Immature natural killer cell (primary cell): Measurements from ENCODE around the gene SLC24A4. TPM values are rescaled to one million over a fixed set of nuclear protein-coding genes. Genes with fewer than 3 reads are reported as not detected.

ENCODE experiments used
- DNase-seq, 3 donors: peaks; one replicate each; pipeline ENCODE4 v3.0.0; 2022; ENCODE audit warnings: mixed read lengths in 1 of 3
- H3K27ac Mint-ChIP-seq, 6 donors: one replicate each; pipeline ENCODE4 v1.8.0; 2020; ENCODE audit warnings: mixed read lengths in 6 of 6, mild to moderate bottlenecking in 5 of 6, inconsistent platforms in 4 of 6, moderate library complexity in 3 of 6
- H3K27me3 Mint-ChIP-seq, 3 donors: one replicate each; pipeline ENCODE4 v1.8.0; 2020 to 2021; ENCODE audit warnings: low read depth in 3 of 3, mild to moderate bottlenecking in 3 of 3, mixed read lengths in 3 of 3, moderate library complexity in 3 of 3, inconsistent platforms in 1 of 3
- H3K36me3 Mint-ChIP-seq, 3 donors: one replicate each; pipeline ENCODE4 v1.8.0; 2020; ENCODE audit warnings: mixed read lengths in 3 of 3, inconsistent platforms in 2 of 3, mild to moderate bottlenecking in 2 of 3
- H3K4me1 Mint-ChIP-seq, 2 donors: one replicate each; pipeline ENCODE4 v1.8.0; 2020; ENCODE audit warnings: inconsistent platforms in 2 of 2, mild to moderate bottlenecking in 2 of 2, mixed read lengths in 2 of 2, moderate library complexity in 1 of 2
- H3K4me3 Mint-ChIP-seq, 5 donors: one replicate each; pipeline ENCODE4 v1.8.0; 2020; ENCODE audit warnings: mild to moderate bottlenecking in 5 of 5, mixed read lengths in 5 of 5, inconsistent platforms in 3 of 5, moderate library complexity in 3 of 5
- H3K9me3 Mint-ChIP-seq, 6 donors: one replicate each; pipeline ENCODE4 v1.8.0; 2020; ENCODE audit warnings: mild to moderate bottlenecking in 6 of 6, mixed read lengths in 6 of 6, inconsistent platforms in 4 of 6, moderate library complexity in 3 of 6
- polyA plus RNA-seq, 3 donors: library from polyadenylated mRNA; unstranded; fragments of 300-500 nt; fragmentation: Illumina TruSeq; gene quantifications; one replicate each; pipeline ENCODE4 v1.2.3, GENCODE V29; 2021

Gene SLC24A4
- polyA plus RNA-seq, 3 donors from 2014 or later = 0.05 to 0.52 (median 0.12) TPM

- H3K9me3 Mint-ChIP-seq = peaks cover 0 to 8% (median 0%) of the 10 kb centered on the region in 6 donors
- H3K4me3 Mint-ChIP-seq = no peak overlapping the region
- DNase-seq = no peak
- peaks cover 0 to 8% (median 5%) of the 10 kb centered on the region in 3 donors for H3K36me3 Mint-ChIP-seq
- H3K4me1 Mint-ChIP-seq = no peaks in the 10 kb centered on the region
- peaks cover 0 to 12% (median 3%) of the 10 kb centered on the region in 3 donors for H3K27me3 Mint-ChIP-seq
- H3K27ac Mint-ChIP-seq = no peak overlapping the region
These were observed 81.1 kb downstream of the SLC24A4 start for GRCh38 chr14:92404018-92404417.

GRCh38 chr14:92404421-92404820 lies 81.5 kb downstream of the SLC24A4 start:
- Mint-ChIP-seq H3K4me3 (no peak overlapping the region), H3K36me3 (peaks cover 0 to 8% (median 5%) of the 10 kb centered on the region in 3 donors), H3K4me1 (no peaks in the 10 kb centered on the region), H3K27ac (peak overlapping the region in 1 of 6 donors; percentile 1), H3K27me3 (peaks cover 0 to 9% (median 3%) of the 10 kb centered on the region in 3 donors), H3K9me3 (peaks cover 0 to 8% (median 0%) of the 10 kb centered on the region in 6 donors)
- DNase-seq = no peak

DNA sequence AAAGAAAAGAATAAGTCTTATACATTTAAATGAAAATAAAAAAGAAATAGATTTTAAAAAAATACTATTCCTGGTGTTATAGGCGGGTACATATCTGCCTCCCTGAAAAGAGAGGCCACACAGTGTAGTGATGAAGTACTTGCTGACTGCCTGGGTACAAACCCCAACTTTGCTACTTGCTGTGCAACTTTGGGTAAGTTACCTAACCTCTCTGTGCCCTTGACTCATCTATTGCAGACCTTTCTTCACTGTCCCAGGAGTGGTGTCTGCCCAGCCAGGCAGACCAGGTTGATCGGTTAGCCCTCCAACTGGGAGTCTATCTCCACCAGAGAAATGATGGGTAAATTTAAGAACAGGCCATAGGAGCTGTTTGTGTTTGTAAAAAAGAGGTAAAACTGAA lies 82.0 kb downstream of the SLC24A4 start:
- Mint-ChIP-seq H3K4me1 (no peaks in the 10 kb centered on the region), H3K36me3 (peaks cover 0 to 8% (median 5%) of the 10 kb centered on the region in 3 donors), H3K9me3 (peaks cover 0 to 8% (median 0%) of the 10 kb centered on the region in 6 donors), H3K27me3 (peaks cover 0 to 6% (median 2%) of the 10 kb centered on the region in 3 donors), H3K27ac (no peak overlapping the region), H3K4me3 (no peak overlapping the region)
- no peak for DNase-seq

DNA sequence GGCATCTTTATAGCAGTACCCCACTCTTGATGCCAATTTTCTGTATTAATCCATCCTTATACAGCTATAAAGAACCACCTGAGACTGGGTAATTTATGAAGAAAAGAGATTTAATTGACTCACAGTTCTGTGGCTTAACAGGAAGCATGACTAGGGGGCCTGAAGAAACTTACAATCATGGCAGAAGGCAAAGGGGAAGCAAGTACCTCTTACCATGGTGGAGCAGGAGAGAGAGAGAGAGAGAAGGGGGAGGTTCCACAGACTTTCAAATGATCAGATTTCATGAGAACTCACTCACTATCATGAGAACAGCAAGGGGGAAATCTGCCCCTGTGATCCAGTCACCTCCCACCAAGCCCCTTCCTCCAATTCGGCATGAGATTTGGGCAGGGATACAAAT lies 84.4 kb downstream of the SLC24A4 start:
- H3K36me3 Mint-ChIP-seq = peaks cover 0 to 8% (median 5%) of the 10 kb centered on the region in 3 donors
- peaks cover 0 to 8% (median 0%) of the 10 kb centered on the region in 6 donors for H3K9me3 Mint-ChIP-seq
- DNase-seq = no peak
- H3K27ac Mint-ChIP-seq = no peak overlapping the region
- no peak overlapping the region for H3K4me3 Mint-ChIP-seq
- no peaks in the 10 kb centered on the region for H3K4me1 Mint-ChIP-seq
- H3K27me3 Mint-ChIP-seq = peaks cover 0 to 6% (median 1%) of the 10 kb centered on the region in 3 donors

DNA sequence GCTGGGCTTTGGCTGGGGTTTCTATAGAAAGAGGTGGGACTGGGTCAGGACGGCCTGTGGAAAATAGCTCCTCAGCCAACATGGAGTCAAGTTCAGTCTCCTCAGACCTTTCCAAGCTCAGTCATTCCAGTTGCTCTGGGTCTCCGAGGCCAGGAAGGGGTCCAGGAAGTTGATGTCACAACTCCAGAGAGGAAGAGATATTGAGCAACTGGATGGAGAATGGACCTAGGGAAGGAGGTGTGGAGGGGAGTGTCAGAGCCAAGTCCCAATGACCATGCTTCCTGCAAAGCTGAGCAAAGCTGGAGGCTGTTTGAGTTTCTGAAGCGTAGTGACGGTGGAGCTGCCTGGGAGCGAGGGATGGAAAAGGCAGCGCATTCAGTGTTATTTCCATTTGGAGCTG lies 86.1 kb downstream of the SLC24A4 start:
- H3K4me3 Mint-ChIP-seq = no peak overlapping the region
- peaks cover 0 to 12% (median 10%) of the 10 kb centered on the region in 3 donors for H3K27me3 Mint-ChIP-seq
- peaks cover 0 to 8% (median 0%) of the 10 kb centered on the region in 6 donors for H3K9me3 Mint-ChIP-seq
- peaks cover 0 to 8% (median 5%) of the 10 kb centered on the region in 3 donors for H3K36me3 Mint-ChIP-seq
- H3K27ac Mint-ChIP-seq = no peak overlapping the region
- no peak for DNase-seq
- H3K4me1 Mint-ChIP-seq = no peaks in the 10 kb centered on the region

- Mint-ChIP-seq H3K27ac (no peak overlapping the region), H3K36me3 (peaks cover 0 to 8% (median 5%) of the 10 kb centered on the region in 3 donors), H3K4me3 (no peak overlapping the region), H3K27me3 (peaks cover 0 to 10% (median 10%) of the 10 kb centered on the region in 3 donors), H3K9me3 (peaks cover 0 to 8% (median 0%) of the 10 kb centered on the region in 6 donors), H3K4me1 (no peaks in the 10 kb centered on the region)
- no peak for DNase-seq
These were observed 88.2 kb downstream of the SLC24A4 start for GRCh38 chr14:92411135-92411534.

DNA sequence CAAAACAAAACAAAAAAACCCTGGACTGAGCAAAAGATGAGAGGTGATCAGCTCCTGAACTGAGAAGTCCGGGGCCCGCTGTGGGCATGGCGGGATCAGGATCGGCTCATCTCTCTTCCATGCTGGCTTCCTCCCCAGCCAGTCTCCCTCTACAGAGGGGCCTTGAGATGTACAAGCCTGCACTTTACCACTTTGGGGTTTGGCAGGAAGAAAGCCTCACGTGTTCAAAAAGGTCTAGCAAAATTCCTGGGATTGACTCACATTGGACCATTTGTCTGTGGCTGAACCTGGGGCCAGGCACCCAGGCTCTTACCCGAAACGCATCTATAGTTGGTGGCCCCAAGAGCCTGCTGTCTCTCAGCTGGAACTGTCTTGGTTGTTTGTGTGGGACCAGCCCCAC lies 89.0 kb downstream of the SLC24A4 start:
- H3K27ac Mint-ChIP-seq = no peak overlapping the region

DNA sequence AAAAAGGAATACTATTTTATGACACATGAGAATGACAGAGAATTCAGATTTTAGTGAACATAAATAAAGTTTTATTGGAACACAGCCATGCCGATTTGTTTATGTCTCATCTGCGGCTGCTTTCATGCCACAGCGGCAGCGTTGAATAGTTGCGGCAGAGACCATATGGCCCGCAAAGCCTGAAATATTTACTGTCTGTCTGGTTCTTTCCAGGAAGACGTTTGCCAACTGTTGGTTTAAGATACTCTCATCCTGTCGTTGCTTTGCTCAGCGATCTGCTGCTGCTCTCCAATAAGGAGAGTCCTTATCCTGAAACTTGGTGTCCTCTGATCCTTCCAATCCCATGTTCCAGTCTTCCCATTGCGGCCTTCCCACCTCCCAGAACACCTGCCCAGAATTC lies 89.9 kb downstream of the SLC24A4 start:
- no peak for DNase-seq
- H3K27ac Mint-ChIP-seq = no peak overlapping the region
- H3K9me3 Mint-ChIP-seq = no peaks in the 10 kb centered on the region
- H3K36me3 Mint-ChIP-seq = no peaks in the 10 kb centered on the region
- H3K4me3 Mint-ChIP-seq = no peak overlapping the region
- peaks cover 0 to 10% (median 10%) of the 10 kb centered on the region in 3 donors for H3K27me3 Mint-ChIP-seq
- H3K4me1 Mint-ChIP-seq = no peaks in the 10 kb centered on the region

More for the DNA sequence above, 89.0 kb downstream of the SLC24A4 start:
- Mint-ChIP-seq H3K27me3 (peaks cover 0 to 10% (median 10%) of the 10 kb centered on the region in 3 donors), H3K9me3 (peaks cover 0 to 5% (median 0%) of the 10 kb centered on the region in 6 donors), H3K4me3 (no peak overlapping the region), H3K4me1 (no peaks in the 10 kb centered on the region), H3K36me3 (peaks cover 0 to 5% (median 2%) of the 10 kb centered on the region in 3 donors)
- DNase-seq = no peak

DNA sequence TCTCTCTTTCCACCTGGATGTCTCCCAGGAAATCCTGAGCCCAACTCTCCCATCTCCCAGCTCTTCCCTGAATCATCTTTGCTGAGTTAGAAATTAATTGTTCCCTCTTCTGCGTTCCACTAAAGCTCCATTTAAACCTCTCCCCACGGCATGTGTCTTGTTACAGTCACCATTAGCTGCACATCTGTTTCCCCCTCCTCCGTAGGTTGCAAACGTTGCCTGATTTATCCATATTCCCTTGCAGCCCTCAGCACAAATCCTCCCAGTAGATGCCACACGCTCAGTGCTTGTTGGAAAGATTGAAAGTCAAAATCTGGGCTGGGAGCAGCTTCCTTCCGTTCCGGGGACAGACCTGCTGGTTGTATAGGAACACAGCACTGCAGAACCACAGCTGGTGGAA lies 90.4 kb downstream of the SLC24A4 start:
- Mint-ChIP-seq H3K4me3 (no peak overlapping the region), H3K4me1 (no peaks in the 10 kb centered on the region), H3K9me3 (no peaks in the 10 kb centered on the region), H3K36me3 (no peaks in the 10 kb centered on the region), H3K27me3 (peaks cover 0 to 10% (median 10%) of the 10 kb centered on the region in 3 donors), H3K27ac (no peak overlapping the region)
- no peak for DNase-seq

GRCh38 chr14:92414690-92415445 lies 91.9 kb downstream of the SLC24A4 start:
- Mint-ChIP-seq H3K27me3 (peaks cover 0 to 10% (median 10%) of the 10 kb centered on the region in 3 donors), H3K9me3 (no peaks in the 10 kb centered on the region), H3K36me3 (peaks cover 0 to 5% (median 0%) of the 10 kb centered on the region in 3 donors), H3K27ac (no peak overlapping the region), H3K4me1 (no peaks in the 10 kb centered on the region), H3K4me3 (no peak overlapping the region)
- no peak for DNase-seq

DNA sequence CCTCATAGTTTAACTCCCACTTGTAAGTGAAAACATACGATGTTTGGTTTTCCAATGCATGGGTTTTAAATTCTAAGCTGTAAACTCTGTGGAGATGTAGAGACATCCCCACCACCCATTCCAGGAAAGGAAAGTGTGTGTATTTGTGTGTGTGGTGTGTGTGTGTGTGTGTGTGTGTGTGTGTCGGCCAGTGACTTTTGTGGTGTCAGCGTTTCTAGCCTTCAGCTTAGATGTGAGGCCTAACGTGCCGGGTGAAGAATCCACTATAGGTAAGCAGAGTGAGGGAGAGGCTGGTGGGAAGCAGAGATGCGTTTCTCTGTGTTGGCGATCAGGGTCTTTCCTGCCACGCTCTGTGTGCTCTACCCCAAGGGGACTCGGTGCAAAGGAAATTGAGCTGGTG lies 93.0 kb downstream of the SLC24A4 start:
- H3K27me3 Mint-ChIP-seq = peaks cover 0 to 10% (median 10%) of the 10 kb centered on the region in 3 donors
- no peak for DNase-seq
- no peak overlapping the region for H3K4me3 Mint-ChIP-seq
- no peak overlapping the region for H3K27ac Mint-ChIP-seq
- peaks cover 0 to 5% (median 0%) of the 10 kb centered on the region in 3 donors for H3K36me3 Mint-ChIP-seq
- no peaks in the 10 kb centered on the region for H3K9me3 Mint-ChIP-seq
- H3K4me1 Mint-ChIP-seq = no peaks in the 10 kb centered on the region

- H3K4me1 Mint-ChIP-seq = no peaks in the 10 kb centered on the region
- no peak overlapping the region for H3K27ac Mint-ChIP-seq
- H3K36me3 Mint-ChIP-seq = peaks cover 0 to 5% (median 0%) of the 10 kb centered on the region in 3 donors
- H3K4me3 Mint-ChIP-seq = no peak overlapping the region
- DNase-seq = no peak
- H3K27me3 Mint-ChIP-seq = peaks cover 0 to 10% (median 10%) of the 10 kb centered on the region in 3 donors
- no peaks in the 10 kb centered on the region for H3K9me3 Mint-ChIP-seq
These were observed 93.6 kb downstream of the SLC24A4 start for GRCh38 chr14:92416544-92416943.

- Mint-ChIP-seq H3K36me3 (peaks cover 0 to 5% (median 0%) of the 10 kb centered on the region in 3 donors), H3K27ac (no peak overlapping the region), H3K9me3 (no peaks in the 10 kb centered on the region), H3K4me1 (no peaks in the 10 kb centered on the region), H3K4me3 (no peak overlapping the region), H3K27me3 (peaks cover 0 to 7% (median 6%) of the 10 kb centered on the region in 3 donors)
- no peak for DNase-seq
These were observed 94.8 kb downstream of the SLC24A4 start for GRCh38 chr14:92417759-92418158.

GRCh38 chr14:92421751-92422150 lies 98.8 kb downstream of the SLC24A4 start:
- no peaks in the 10 kb centered on the region for H3K9me3 Mint-ChIP-seq
- DNase-seq = no peak
- H3K4me3 Mint-ChIP-seq = no peak overlapping the region
- H3K27ac Mint-ChIP-seq = no peak overlapping the region
- H3K27me3 Mint-ChIP-seq = peaks cover 0 to 5% (median 2%) of the 10 kb centered on the region in 3 donors
- peaks cover 0 to 5% (median 0%) of the 10 kb centered on the region in 3 donors for H3K36me3 Mint-ChIP-seq
- H3K4me1 Mint-ChIP-seq = peaks cover 11% of the 10 kb centered on the region in 2 donors
